CD4-positive, alpha-beta T cell treated with Interleukin-6 for 4 hours (primary cell): ENCODE measurements around the gene USP46.

ENCODE experiments used
- DNase-seq: peaks from one replicate; pipeline ENCODE4 v3.0.0-alpha.2; 2020; ENCODE audit warnings: mixed read lengths

The USP46 gene

DNA sequence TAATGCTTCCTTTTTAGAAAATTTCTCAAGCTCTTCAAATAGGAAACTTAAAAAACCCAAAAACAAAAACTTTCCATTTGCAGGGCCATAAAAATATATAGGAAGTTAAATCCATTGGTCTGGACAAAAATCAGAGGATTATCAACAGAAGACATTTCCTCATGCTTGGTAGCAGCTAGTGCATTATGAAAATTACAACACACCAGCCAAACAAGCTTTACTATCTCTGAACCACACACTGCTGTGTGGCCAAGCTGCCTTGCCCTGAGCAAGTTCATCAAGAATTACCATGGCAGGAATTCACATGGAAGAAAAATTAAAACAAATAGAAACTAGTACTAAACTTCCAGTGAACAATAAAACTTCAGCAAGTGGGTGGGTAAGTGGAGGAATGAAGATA lies 3.6 kb downstream of the USP46 start:
- no peak for DNase-seq

- no peak for DNase-seq
Measured at GRCh38 chr4:52651996-52652672, 7.0 kb downstream of the USP46 start.

- DNase-seq: no peak
Measured at GRCh38 chr4:52648836-52649235, 10.3 kb downstream of the USP46 start.

DNA sequence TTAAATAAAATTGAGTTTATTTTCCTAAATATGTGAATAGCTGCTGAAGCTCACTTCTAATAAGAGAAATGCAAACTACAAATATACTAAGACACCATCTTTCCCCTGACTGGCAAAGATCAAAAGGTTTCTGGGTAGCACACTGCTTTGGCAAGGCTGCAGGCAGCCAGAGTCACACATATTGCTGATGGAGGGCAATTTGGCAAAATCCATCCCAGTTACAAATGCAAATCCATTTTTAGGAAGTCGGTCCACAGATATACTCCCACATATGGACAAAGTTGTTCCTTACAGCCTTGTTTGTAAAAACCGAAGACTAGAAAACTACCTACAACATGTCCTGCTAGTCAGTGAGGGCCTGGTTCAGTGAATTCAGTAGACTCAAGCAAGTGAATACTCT lies 12.4 kb downstream of the USP46 start:
- no peak for DNase-seq

- DNase-seq: no peak
Measured at GRCh38 chr4:52646096-52646495, 13.0 kb downstream of the USP46 start.

- no peak for DNase-seq
Measured at GRCh38 chr4:52645300-52645699, 13.8 kb downstream of the USP46 start.

DNA sequence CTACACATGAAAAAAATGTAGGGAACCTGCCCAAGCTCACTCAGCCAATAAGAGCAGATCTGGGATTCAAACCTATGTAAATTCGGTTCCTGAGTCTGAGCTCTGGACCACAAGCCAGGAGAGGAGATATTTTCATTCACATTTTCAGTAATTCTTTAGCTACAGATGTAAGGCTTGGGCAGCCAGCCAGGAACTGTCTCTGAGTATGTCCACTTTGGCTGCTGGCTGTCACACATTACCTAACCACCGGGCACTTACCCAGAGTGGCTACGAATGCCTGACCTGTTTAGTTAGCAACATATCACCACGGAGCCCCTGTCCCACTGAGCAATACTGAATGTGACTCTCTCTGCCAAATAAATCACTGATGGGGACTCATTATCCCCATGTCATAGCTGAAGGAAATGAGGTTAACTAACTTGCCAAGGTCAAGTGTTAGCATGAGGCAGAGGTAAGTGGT lies 15.3 kb downstream of the USP46 start:
- no peak for DNase-seq

DNA sequence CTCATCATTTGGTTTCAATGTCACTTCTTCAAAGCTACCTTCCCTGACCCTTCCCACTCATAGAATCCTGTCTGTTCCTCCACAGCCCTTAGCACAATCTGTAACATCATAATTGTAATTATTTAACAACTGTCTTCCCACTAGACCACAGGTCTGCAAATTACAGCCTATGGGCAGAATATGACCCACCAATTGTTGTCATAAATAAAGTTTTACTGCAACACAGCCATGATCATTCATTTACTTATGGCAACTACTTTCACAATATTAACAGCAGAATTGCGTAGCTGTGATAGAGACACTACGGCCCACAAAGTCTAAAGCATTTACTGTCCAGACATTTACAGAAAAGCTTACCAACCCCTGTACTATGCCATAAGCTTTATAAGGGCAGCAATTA lies 15.9 kb downstream of the USP46 start:
- DNase-seq: no peak

GRCh38 chr4:52641854-52642563 lies 17.1 kb downstream of the USP46 start:
- no peak for DNase-seq

- no peak for DNase-seq
Measured at GRCh38 chr4:52640808-52641565, 18.1 kb downstream of the USP46 start.

- no peak for DNase-seq
Measured at GRCh38 chr4:52638717-52639116, 20.4 kb downstream of the USP46 start.

GRCh38 chr4:52637116-52637515 lies 22.0 kb downstream of the USP46 start:
- no peak for DNase-seq

GRCh38 chr4:52635560-52635959 lies 23.5 kb downstream of the USP46 start:
- no peak for DNase-seq

- no peak for DNase-seq
Measured at GRCh38 chr4:52635130-52635529, 24.0 kb downstream of the USP46 start.

- DNase-seq: no peak
Measured at GRCh38 chr4:52633846-52634245, 25.3 kb downstream of the USP46 start.

- DNase-seq: no peak
Measured at GRCh38 chr4:52628974-52629373, 30.1 kb downstream of the USP46 start.

- no peak for DNase-seq
Measured at GRCh38 chr4:52628543-52628942, 30.6 kb downstream of the USP46 start.

GRCh38 chr4:52627876-52628275 lies 31.2 kb downstream of the USP46 start:
- DNase-seq: no peak

DNA sequence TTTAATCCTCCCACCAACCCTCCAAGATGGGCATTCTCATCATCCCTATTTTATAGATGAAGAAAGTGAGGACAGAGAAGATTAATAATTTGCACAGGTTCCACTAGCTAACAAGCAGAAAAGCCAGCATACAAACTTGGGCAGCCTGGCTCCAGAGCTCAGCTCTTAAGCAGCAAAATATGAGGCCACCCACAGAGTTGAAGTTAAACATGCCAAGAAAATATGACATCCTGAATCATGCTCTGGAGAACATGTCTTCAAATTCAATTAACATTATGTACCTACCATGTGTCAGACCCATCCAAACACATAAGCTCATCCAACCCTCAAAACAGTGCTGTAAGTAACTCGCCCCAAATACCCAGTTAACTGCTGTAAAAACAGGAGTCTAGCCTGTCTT lies 33.9 kb downstream of the USP46 start:
- DNase-seq: no peak

GRCh38 chr4:52622564-52622963 lies 36.5 kb downstream of the USP46 start:
- no peak for DNase-seq

DNA sequence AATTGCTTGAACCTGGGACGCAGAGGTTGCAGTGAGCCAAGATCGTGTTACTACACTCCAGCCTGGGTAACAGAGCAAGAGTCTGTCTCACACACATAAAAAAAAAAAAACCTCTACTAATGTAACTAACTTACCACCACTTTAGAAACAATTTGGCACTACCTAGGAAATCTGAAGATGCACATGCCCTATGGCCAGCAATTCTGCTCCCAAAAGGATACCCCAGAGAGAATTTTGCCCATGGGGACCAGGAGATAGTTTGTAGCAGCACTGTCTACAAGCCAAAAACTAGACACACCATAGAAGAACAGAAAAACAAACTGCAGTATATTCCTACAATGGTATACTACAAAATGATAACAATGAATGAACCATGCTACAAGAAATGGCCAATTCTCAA lies 37.5 kb downstream of the USP46 start:
- DNase-seq: no peak

- DNase-seq: no peak
Measured at GRCh38 chr4:52619591-52619931, 39.5 kb downstream of the USP46 start.

DNA sequence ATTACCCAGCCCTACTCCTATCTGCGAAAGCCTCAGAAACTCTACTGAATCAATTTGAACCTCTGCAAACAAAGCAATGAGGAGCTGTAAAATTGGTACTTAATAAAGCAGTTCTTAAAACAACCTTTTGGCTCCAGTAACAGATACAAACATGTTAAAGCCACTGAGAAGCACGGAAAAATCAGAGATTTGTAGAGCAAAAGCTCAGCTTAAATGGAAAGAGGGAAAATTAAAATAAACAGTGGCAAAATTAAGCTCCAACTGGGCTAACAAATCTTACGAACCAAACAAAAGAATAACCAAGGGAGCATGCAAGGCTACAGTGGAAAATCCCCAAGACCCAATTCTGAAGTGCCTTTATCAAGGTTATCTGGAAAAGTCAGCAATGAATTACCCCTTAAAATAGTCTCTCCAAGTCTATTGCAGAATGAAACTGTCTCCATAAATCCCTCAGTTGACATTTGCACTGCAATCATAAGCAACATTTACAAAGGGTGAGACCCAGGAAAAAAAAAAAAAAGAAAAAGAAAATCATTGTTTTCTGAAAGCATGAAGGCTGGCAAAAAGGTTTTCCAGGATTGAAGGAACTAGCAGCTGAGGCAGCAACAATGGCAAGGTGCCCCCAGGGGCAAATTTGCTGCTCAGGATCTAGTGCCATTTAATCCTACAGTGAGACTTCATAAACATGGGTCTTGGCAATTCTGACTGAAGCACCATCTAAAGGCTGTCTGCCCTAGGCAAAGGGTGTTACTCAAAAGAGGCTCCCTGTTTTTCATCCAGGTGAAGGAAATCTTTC lies 40.1 kb downstream of the USP46 start:
- no peak for DNase-seq
